WTC11 (cell line): ENCODE results near the gene CCDC50. TPM values are rescaled to one million over a fixed set of nuclear protein-coding genes. Genes with fewer than 3 reads are reported as not detected.
A peak's percentile ranks its signal among the peaks of the same experiment; 100 is the strongest.

Experiments used
- ATAC-seq: fragments of 200-7000 bp; cut with Tn5 transposase; 2 replicates; pipeline ENCODE4 v1.10.0; 2021; ENCODE audit warnings: mild to moderate bottlenecking, moderate library complexity
- CTCF ChIA-PET: fragments of 300-600 bp; sonication (Branson Sonifier 250); formaldehyde crosslinking; loops from one replicate; lab custom pipeline; 2021; ENCODE audit warnings: antibody characterized with exemption; lab: Charles Lee
- POLR2A ChIA-PET: fragments of 350-600 bp; sonication (Branson Sonifier 250); formaldehyde crosslinking; loops from one replicate; lab custom pipeline; 2021; ENCODE audit warnings: antibody characterized with exemption; lab: Charles Lee
- DNase-seq: peaks from one replicate; pipeline ENCODE4 v3.0.0; 2021; ENCODE audit warnings: low spot score
- H3K27ac Mint-ChIP-seq: 2 replicates; pipeline ENCODE4 v1.8.0; 2021; ENCODE audit warnings: mixed read lengths
- H3K27me3 Mint-ChIP-seq: 2 replicates; pipeline ENCODE4 v1.8.0; 2021; ENCODE audit warnings: low read depth, mild to moderate bottlenecking, moderate library complexity, mixed read lengths
- H3K36me3 Mint-ChIP-seq: 2 replicates; pipeline ENCODE4 v1.8.0; 2021; ENCODE audit warnings: mixed read lengths
- H3K4me1 Mint-ChIP-seq: 2 replicates; pipeline ENCODE4 v1.8.0; 2022; ENCODE audit warnings: mixed read lengths
- H3K4me3 Mint-ChIP-seq: 2 replicates; pipeline ENCODE4 v1.8.0; 2021; ENCODE audit warnings: mild to moderate bottlenecking, moderate library complexity, mixed read lengths
- H3K9me3 Mint-ChIP-seq: 2 replicates; pipeline ENCODE4 v1.8.0; 2021; ENCODE audit warnings: mixed read lengths
- AFF4 ChIP-seq: sonication (generic); formaldehyde crosslinking; IDR thresholded peaks from 2 replicates; pipeline ENCODE4 v1.8.1; 2023; ENCODE audit warnings: mild to moderate bottlenecking, missing genetic modification reagents, borderline replicate concordance
- ATF1 ChIP-seq: sonication (generic); formaldehyde crosslinking; IDR thresholded peaks from 2 replicates; pipeline ENCODE4 v1.8.1; 2023; ENCODE audit warnings: mild to moderate bottlenecking, moderate library complexity, missing genetic modification reagents
- CDX4 ChIP-seq: fragments of 250-450 bp; sonication (Bioruptor Pico); IDR thresholded peaks from 2 replicates; pipeline ENCODE4 v1.9.0; 2021; ENCODE audit warnings: moderate library complexity, mild to moderate bottlenecking, inconsistent platforms, borderline replicate concordance
- CREM ChIP-seq: sonication (generic); formaldehyde crosslinking; IDR thresholded peaks from 2 replicates; pipeline ENCODE4 v1.8.1; 2022; ENCODE audit warnings: mild to moderate bottlenecking, missing genetic modification reagents, moderate library complexity
- E2F5 ChIP-seq: sonication (generic); formaldehyde crosslinking; IDR thresholded peaks from 2 replicates; pipeline ENCODE4 v1.8.1; 2022; ENCODE audit warnings: mild to moderate bottlenecking, moderate library complexity, missing genetic modification reagents
- GABPB1 ChIP-seq: sonication (generic); formaldehyde crosslinking; IDR thresholded peaks from 2 replicates; pipeline ENCODE4 v1.8.1; 2023; ENCODE audit warnings: mild to moderate bottlenecking, missing genetic modification reagents
- KAT7 ChIP-seq: sonication (generic); formaldehyde crosslinking; IDR thresholded peaks from 2 replicates; pipeline ENCODE4 v1.8.1; 2023; ENCODE audit warnings: missing genetic modification reagents, mild to moderate bottlenecking, borderline replicate concordance
- NFE2L1 ChIP-seq: sonication (generic); formaldehyde crosslinking; IDR thresholded peaks from 2 replicates; pipeline ENCODE4 v1.8.1; 2023; ENCODE audit warnings: missing genetic modification reagents
- NR3C1 ChIP-seq: sonication (generic); formaldehyde crosslinking; conservative IDR thresholded peaks from 2 replicates; pipeline ENCODE4 v1.8.1; 2023; ENCODE audit warnings: low read depth, mild to moderate bottlenecking, missing genetic modification reagents
- RELA ChIP-seq: sonication (generic); formaldehyde crosslinking; IDR thresholded peaks from 2 replicates; pipeline ENCODE4 v1.8.1; 2022; ENCODE audit warnings: missing genetic modification reagents, mild to moderate bottlenecking, borderline replicate concordance
- TCF7 ChIP-seq: sonication (generic); formaldehyde crosslinking; IDR thresholded peaks from 2 replicates; pipeline ENCODE4 v1.8.0; 2022; ENCODE audit warnings: mild to moderate bottlenecking, low read depth, missing genetic modification reagents, moderate library complexity
- TEAD1 ChIP-seq: sonication (generic); formaldehyde crosslinking; IDR thresholded peaks from 2 replicates; pipeline ENCODE4 v1.8.0; 2022; ENCODE audit warnings: mild to moderate bottlenecking, missing genetic modification reagents
- TEAD4 ChIP-seq: sonication (generic); formaldehyde crosslinking; IDR thresholded peaks from 2 replicates; pipeline ENCODE4 v1.8.0; 2022; ENCODE audit warnings: mild to moderate bottlenecking, missing genetic modification reagents
- ZSCAN18 ChIP-seq: fragments of 250-450 bp; sonication (Bioruptor Pico); IDR thresholded peaks from 2 replicates; pipeline ENCODE4 v2.1.2; 2022; ENCODE audit warnings: mild to moderate bottlenecking, moderate library complexity
- total RNA-seq: library from RNA; stranded (reverse); gene quantifications from 3 replicates; pipeline ENCODE4 v1.2.3, GENCODE V29; 2021

CCDC50 gene
- total RNA-seq, 1 experiment from 2014 or later, result 33.1 TPM

GRCh38 chr3:191363221-191363620, 34.0 kb downstream of the CCDC50 start:
- no peak for TF ChIP-seq CDX4 (CRISPR knock-in tag)
- TF ChIP-seq KAT7 (CRISPR knock-in tag), result no peak
- no peak for TF ChIP-seq NFE2L1 (CRISPR knock-in tag)
- TF ChIP-seq E2F5, result no peak
- no peak for TF ChIP-seq ATF1 (CRISPR knock-in tag)
- no peak for TF ChIP-seq ZSCAN18 (CRISPR knock-in tag)
- no peak for DNase-seq
- no peak for ATAC-seq
- Mint-ChIP-seq H3K27ac (peak overlapping the region; percentile 40), H3K27me3 (no peaks in the 10 kb centered on the region), H3K4me1 (peaks cover 79% of the 10 kb centered on the region), H3K9me3 (no peaks in the 10 kb centered on the region), H3K36me3 (peaks cover 21% of the 10 kb centered on the region), H3K4me3 (no peak overlapping the region)
- CTCF ChIA-PET, result interaction anchor here (1.2 kb wide), 1 partner anchor 119 kb away, joined by 3 read pairs; no protein-coding TSS in a partner anchor
- POLR2A ChIA-PET, result no interaction called here

- ATAC-seq, result no peak
- peaks cover 79% of the 10 kb centered on the region for H3K4me1 Mint-ChIP-seq
- POLR2A ChIA-PET, result interaction anchor here (0.5 kb wide), 1 partner anchor 55 kb away, joined by 3 read pairs; no protein-coding TSS in a partner anchor
- H3K9me3 Mint-ChIP-seq, result no peaks in the 10 kb centered on the region
- H3K4me3 Mint-ChIP-seq, result no peak overlapping the region
- H3K27ac Mint-ChIP-seq, result peak overlapping the region; percentile 36
- H3K27me3 Mint-ChIP-seq, result no peaks in the 10 kb centered on the region
- TF ChIP-seq AFF4 (CRISPR knock-in tag) (no peak), TCF7 (CRISPR knock-in tag) (no peak)
- H3K36me3 Mint-ChIP-seq, result peaks cover 10% of the 10 kb centered on the region
- CTCF ChIA-PET, result interaction anchor here (1.6 kb wide), 1 partner anchor 13 kb away, joined by 5 read pairs; no protein-coding TSS in a partner anchor
- DNase-seq, result no peak
Measured at GRCh38 chr3:191366675-191367074, 37.5 kb downstream of the CCDC50 start.

- Mint-ChIP-seq H3K36me3 (peaks cover 10% of the 10 kb centered on the region), H3K4me3 (peak overlapping the region; percentile 19; the same call in 1 of the 2 replicates), H3K9me3 (no peaks in the 10 kb centered on the region), H3K4me1 (peaks cover 73% of the 10 kb centered on the region), H3K27ac (peak overlapping the region; percentile 96), H3K27me3 (no peaks in the 10 kb centered on the region)
- POLR2A ChIA-PET, result interaction anchor here (0.7 kb wide), 1 partner anchor 39 kb away, joined by 3 read pairs; the partner anchor contains the start of gene UTS2B
- CTCF ChIA-PET, result no interaction called here
- ATAC-seq (peak; percentile 67), DNase-seq (no peak)
- no peak for TF ChIP-seq TEAD1 (CRISPR knock-in tag)
- no peak for TF ChIP-seq CREM (CRISPR knock-in tag)
- no peak for TF ChIP-seq TEAD4 (CRISPR knock-in tag)
- TF ChIP-seq GABPB1 (CRISPR knock-in tag), result no peak
- no peak for TF ChIP-seq RELA (CRISPR knock-in tag)
- TF ChIP-seq NR3C1 (CRISPR knock-in tag), result no peak
Measured at GRCh38 chr3:191368755-191369615, 39.8 kb downstream of the CCDC50 start.
